Measurements from ENCODE around the gene MRPL20. TPM values are rescaled to one million over a fixed set of nuclear protein-coding genes. Genes with fewer than 3 reads are reported as not detected.
"Not testable (repeated sequence)": the region's sequence is repeated elsewhere in the genome, so short reads cannot be mapped to it uniquely, and the experiment has no call there.

The MRPL20 gene
- total RNA-seq, 1 experiment from 2014 or later: 236 TPM

DNA sequence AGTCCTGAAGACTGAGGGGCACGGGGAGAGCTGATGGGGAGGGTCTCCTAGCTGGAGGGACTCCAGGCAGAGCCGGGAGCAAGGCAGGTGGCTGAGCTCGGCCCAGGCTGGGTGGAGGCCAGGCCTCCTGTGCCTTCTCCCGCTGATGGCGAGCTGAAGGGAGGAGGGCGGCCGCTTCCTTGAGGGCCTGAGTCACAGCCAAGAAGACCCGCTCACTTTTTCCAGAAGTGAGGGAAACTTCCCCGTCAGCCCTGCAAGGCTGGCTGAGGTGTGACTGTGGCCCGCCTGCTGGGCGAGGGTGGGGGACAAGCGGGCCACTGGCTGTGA lies 26.7 kb upstream of the MRPL20 start:
- peak; percentile 64 to 72 for DNase-seq
- no peaks in the 10 kb centered on the region for H3K36me3 ChIP-seq
- H3K4me3 ChIP-seq: peak overlapping the region; percentile 50
- peak overlapping the region; percentile 91 for H3K27ac ChIP-seq
- H3K27me3 ChIP-seq: no peaks in the 10 kb centered on the region
- peaks cover 49% of the 10 kb centered on the region for H3K4me1 ChIP-seq
- H3K9me3 ChIP-seq (replicated peaks): no peaks in the 10 kb centered on the region

- Histone ChIP-seq H3K4me1 (peaks cover 48% of the 10 kb centered on the region), H3K36me3 (no peaks in the 10 kb centered on the region), H3K27me3 (no peaks in the 10 kb centered on the region), H3K4me3 (peak overlapping the region; percentile 50), H3K27ac (peak overlapping the region; percentile 91), H3K9me3 (replicated peaks) (no peaks in the 10 kb centered on the region)
- peak; percentile 90 to 92 for DNase-seq
Observed at GRCh38 chr1:1432951-1433803, 26.1 kb upstream of the MRPL20 start.

GRCh38 chr1:1432274-1432950 lies 25.3 kb upstream of the MRPL20 start:
- DNase-seq: peak; percentile 93
- peak overlapping the region; percentile 91 for H3K27ac ChIP-seq
- no peaks in the 10 kb centered on the region for H3K36me3 ChIP-seq
- peaks cover 42% of the 10 kb centered on the region; the same call in 1 of the 2 replicates for H3K4me1 ChIP-seq
- peak overlapping the region; percentile 50 for H3K4me3 ChIP-seq
- H3K27me3 ChIP-seq: no peaks in the 10 kb centered on the region
- H3K9me3 ChIP-seq (replicated peaks): no peaks in the 10 kb centered on the region

GRCh38 chr1:1431845-1432273 lies 24.8 kb upstream of the MRPL20 start:
- DNase-seq: peak; percentile 95 to 97
- H3K36me3 ChIP-seq: no peaks in the 10 kb centered on the region
- H3K27me3 ChIP-seq: no peaks in the 10 kb centered on the region
- no peaks in the 10 kb centered on the region for H3K9me3 ChIP-seq (replicated peaks)
- peak overlapping the region; percentile 50 for H3K4me3 ChIP-seq
- peaks cover 42% of the 10 kb centered on the region; the same call in 1 of the 2 replicates for H3K4me1 ChIP-seq
- peak overlapping the region; percentile 91 for H3K27ac ChIP-seq

- DNase-seq: no peak
- H3K36me3 ChIP-seq: no peaks in the 10 kb centered on the region
Observed at GRCh38 chr1:1430992-1431844, 24.1 kb upstream of the MRPL20 start.

DNA sequence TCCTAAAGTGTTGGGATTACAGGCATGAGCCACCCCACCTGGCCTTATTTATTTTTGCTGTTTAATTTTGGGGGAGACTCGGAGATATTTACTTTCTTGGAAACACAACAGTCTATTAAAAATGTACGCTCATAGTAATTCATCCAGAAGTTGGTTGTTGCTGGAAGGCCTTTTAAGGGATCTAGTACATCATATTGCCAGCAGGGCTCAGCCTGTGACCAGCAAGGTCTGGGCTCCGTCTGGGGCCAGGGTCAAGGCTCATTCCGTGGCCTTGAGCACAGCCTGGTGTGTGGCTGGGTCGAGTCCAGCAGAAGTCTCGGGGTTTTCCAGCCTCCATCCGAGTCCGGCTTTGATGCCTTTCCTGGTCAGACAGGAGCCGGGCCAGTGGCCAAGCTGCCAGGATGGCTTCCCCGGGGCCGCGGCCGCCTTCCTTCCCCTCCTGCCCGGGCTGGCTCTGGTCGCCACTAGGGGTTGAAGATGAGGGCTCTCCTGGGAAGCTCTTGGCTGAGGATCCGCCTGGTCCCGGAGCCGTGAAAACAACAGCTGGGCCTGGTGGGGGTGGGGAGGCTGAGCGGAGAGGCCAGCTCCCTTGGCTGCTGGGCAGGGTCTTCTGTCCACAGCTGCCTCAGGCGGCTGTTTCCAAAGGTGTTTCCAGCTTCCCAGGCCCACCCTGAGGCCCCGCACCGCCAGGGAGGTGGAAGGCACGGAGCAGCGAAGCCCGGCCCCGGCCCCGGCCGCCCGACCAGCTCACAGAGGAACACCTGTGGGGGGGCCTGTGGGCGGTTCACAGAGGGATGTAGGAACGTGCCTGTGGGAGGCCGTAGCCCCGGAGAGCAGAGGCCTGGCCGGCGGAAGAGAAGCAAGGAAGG lies 23.3 kb upstream of the MRPL20 start:
- H3K27me3 ChIP-seq: no peaks in the 10 kb centered on the region
- peaks cover 53% of the 10 kb centered on the region; the same call in 1 of the 2 replicates for H3K4me1 ChIP-seq
- H3K9me3 ChIP-seq (replicated peaks): no peaks in the 10 kb centered on the region
- H3K4me3 ChIP-seq: peak overlapping the region; percentile 46
- no peaks in the 10 kb centered on the region for H3K36me3 ChIP-seq
- DNase-seq: peak; percentile 95 to 98
- peak overlapping the region; percentile 91 for H3K27ac ChIP-seq

More at GRCh38 chr1:1430992-1431844, 24.1 kb upstream of the MRPL20 start:
- Histone ChIP-seq H3K27ac (peak overlapping the region; percentile 91), H3K27me3 (no peaks in the 10 kb centered on the region), H3K4me1 (peaks cover 48% of the 10 kb centered on the region; the same call in 1 of the 2 replicates), H3K9me3 (replicated peaks) (no peaks in the 10 kb centered on the region), H3K4me3 (peak overlapping the region; percentile 50)

DNA sequence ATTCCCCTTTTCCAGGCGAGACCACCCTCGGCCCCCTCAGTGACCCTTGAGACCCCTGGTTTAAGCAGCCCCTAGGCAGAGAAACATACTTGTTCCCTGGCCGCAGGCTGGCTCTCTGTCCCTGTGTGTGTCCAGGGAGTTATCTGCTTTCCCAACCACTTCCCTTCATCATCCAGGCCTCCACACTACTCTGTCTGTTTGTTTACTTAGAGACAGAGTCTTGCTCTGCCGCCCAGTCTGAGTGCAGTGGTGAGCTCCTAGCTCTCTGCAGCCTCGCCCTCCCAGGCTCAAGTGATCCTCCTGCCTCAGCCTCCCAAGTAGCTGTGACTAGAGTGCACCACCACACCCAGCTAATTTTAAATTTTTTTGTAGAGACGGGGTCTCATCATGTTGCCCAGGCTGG lies 22.6 kb upstream of the MRPL20 start:
- Histone ChIP-seq H3K4me3 (no peak overlapping the region), H3K4me1 (peaks cover 48% of the 10 kb centered on the region; the same call in 1 of the 2 replicates), H3K9me3 (replicated peaks) (no peaks in the 10 kb centered on the region), H3K27me3 (no peaks in the 10 kb centered on the region), H3K36me3 (no peaks in the 10 kb centered on the region), H3K27ac (peak overlapping the region; percentile 91)
- DNase-seq: peak in 1 of 2 experiments; percentile 46

- not testable (repeated sequence) for DNase-seq; H3K27me3 ChIP-seq; H3K4me3 ChIP-seq; H3K27ac ChIP-seq; H3K9me3 ChIP-seq (replicated peaks); H3K36me3 ChIP-seq
- peaks cover 45% of the 10 kb centered on the region; the same call in 1 of the 2 replicates for H3K4me1 ChIP-seq
Observed at GRCh38 chr1:1428967-1429366, 21.9 kb upstream of the MRPL20 start.

DNA sequence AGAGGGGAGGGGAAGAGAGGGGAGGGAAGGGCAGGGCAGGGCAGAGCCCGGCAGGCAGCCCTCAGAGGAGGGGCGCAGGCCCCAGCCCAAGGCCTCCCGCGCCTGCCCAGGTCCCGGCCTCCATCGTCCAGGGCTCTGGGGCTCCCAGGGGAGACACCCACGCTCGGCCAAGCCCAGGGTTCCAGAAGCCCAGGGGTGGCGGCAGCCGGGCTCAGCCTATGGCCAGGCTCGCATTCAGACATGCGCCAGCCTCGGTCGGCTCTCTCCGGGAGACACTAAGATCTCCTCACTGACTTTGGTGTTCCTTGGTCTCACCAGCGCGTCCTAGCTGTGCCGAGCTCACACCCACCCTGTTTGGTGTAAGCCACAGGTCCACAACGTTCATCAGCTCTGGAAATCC lies 21.1 kb upstream of the MRPL20 start:
- Histone ChIP-seq H3K4me3 (no peak overlapping the region), H3K36me3 (no peaks in the 10 kb centered on the region), H3K27me3 (no peaks in the 10 kb centered on the region), H3K27ac (no peak overlapping the region), H3K4me1 (peaks cover 38% of the 10 kb centered on the region), H3K9me3 (replicated peaks) (no peaks in the 10 kb centered on the region)
- no peak for DNase-seq

GRCh38 chr1:1427820-1428148 lies 20.7 kb upstream of the MRPL20 start:
- peaks cover 39% of the 10 kb centered on the region for H3K4me1 ChIP-seq
- 0 out of 2 replicates have a peak overlapping the region, but pooled peaks have one; percentile 19 for H3K4me3 ChIP-seq
- H3K27ac ChIP-seq: no peak overlapping the region
- no peaks in the 10 kb centered on the region for H3K36me3 ChIP-seq
- no peak for DNase-seq
- H3K9me3 ChIP-seq (replicated peaks): no peaks in the 10 kb centered on the region
- no peaks in the 10 kb centered on the region for H3K27me3 ChIP-seq

GRCh38 chr1:1427106-1427819 lies 20.2 kb upstream of the MRPL20 start:
- peaks cover 42% of the 10 kb centered on the region for H3K4me1 ChIP-seq
- H3K27me3 ChIP-seq: no peaks in the 10 kb centered on the region
- peak; percentile 72 to 80 for DNase-seq
- H3K27ac ChIP-seq: no peak overlapping the region
- peak overlapping the region; percentile 50 for H3K4me3 ChIP-seq
- no peaks in the 10 kb centered on the region for H3K9me3 ChIP-seq (replicated peaks)
- H3K36me3 ChIP-seq: no peaks in the 10 kb centered on the region

GRCh38 chr1:1426496-1427105 lies 19.5 kb upstream of the MRPL20 start:
- Histone ChIP-seq H3K4me1 (peaks cover 42% of the 10 kb centered on the region), H3K9me3 (replicated peaks) (no peaks in the 10 kb centered on the region), H3K36me3 (no peaks in the 10 kb centered on the region), H3K4me3 (peak overlapping the region; percentile 50), H3K27ac (peak overlapping the region; percentile 1; the same call in 1 of the 2 replicates), H3K27me3 (no peaks in the 10 kb centered on the region)
- peak in 1 of 2 experiments; percentile 64 for DNase-seq
